Measurements from ENCODE around the gene VPS29. TPM values are rescaled to one million over a fixed set of nuclear protein-coding genes. Genes with fewer than 3 reads are reported as not detected.
A peak's percentile ranks its signal among the peaks of the same experiment; 100 is the strongest.

The VPS29 gene
- polyA plus RNA-seq, 3 donors: 224 to 409 (median 342) TPM

DNA sequence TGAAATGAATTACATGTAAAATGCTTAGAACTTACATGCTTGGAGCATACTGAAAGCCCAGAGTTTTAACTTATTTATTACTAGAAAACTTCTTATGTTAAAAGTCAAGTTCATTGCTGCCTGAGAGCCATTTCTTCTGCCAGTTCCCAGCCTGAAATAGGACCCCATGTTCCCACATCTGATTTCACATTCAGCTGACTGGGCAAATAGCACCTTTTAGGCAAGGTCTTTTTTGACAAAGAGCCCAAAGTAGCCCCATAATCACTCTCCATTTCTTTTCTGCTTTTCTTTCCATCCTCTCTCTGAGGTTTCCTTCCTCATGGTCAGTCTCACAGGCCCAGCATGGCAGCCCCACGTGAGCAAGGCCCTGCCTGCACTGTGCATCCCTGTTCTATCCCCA lies 50.6 kb downstream of the VPS29 start:
- 43% methylated on average over 1 of the region's 1 CpG for WGBS (ENCODE audit: insufficient coverage)
- H3K79me2 ChIP-seq (ENCODE audit: insufficient read depth, low read length): peaks cover 75% of the 10 kb centered on the region
- Mint-ChIP-seq H3K9me3 (peaks cover 0 to 2% (median 0%) of the 10 kb centered on the region in 7 donors), H3K4me1 (peaks cover 50% of the 10 kb centered on the region), H3K36me3 (peaks cover 24 to 32% of the 10 kb centered on the region in 2 donors), H3K27me3 (ENCODE audit: low read depth in 3 of 3) (no peaks in the 10 kb centered on the region), H3K27ac (peak overlapping the region in 4 of 7 donors; percentile 30 to 79 (median 54)), H3K4me3 (no peak overlapping the region)
- no peaks in the 10 kb centered on the region for H3K27me3 ChIP-seq (ENCODE audit: control insufficient read depth in 2 of 2, insufficient read depth in 2 of 2, low read length in 2 of 2)
- no peak overlapping the region for H3K4me3 ChIP-seq (replicated peaks in 1 of 3; ENCODE audit: low read depth in 2 of 3, low read length in 3 of 3)
- peaks cover 60 to 61% of the 10 kb centered on the region in 2 donors for H3K4me1 ChIP-seq (ENCODE audit: control insufficient read depth in 1 of 2, insufficient read depth in 2 of 2, low read length in 2 of 2)
- TF ChIP-seq, protein P1, sequence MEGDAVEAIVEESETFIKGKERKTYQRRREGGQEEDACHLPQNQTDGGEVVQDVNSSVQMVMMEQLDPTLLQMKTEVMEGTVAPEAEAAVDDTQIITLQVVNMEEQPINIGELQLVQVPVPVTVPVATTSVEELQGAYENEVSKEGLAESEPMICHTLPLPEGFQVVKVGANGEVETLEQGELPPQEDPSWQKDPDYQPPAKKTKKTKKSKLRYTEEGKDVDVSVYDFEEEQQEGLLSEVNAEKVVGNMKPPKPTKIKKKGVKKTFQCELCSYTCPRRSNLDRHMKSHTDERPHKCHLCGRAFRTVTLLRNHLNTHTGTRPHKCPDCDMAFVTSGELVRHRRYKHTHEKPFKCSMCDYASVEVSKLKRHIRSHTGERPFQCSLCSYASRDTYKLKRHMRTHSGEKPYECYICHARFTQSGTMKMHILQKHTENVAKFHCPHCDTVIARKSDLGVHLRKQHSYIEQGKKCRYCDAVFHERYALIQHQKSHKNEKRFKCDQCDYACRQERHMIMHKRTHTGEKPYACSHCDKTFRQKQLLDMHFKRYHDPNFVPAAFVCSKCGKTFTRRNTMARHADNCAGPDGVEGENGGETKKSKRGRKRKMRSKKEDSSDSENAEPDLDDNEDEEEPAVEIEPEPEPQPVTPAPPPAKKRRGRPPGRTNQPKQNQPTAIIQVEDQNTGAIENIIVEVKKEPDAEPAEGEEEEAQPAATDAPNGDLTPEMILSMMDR (IDR thresholded peaks at IDR 0.05): no peak
- H2AFZ ChIP-seq (ENCODE audit: insufficient read depth, low read depth, low read length, poor library complexity, severe bottlenecking): no peak overlapping the region
- intact Hi-C loops (cut with micrococcal nuclease): loop anchor here (2.0 to 10.0 kb wide), 7 partner anchors 18 to 376 kb away; partner anchors contain the start of genes FAM216A (in 1 of the 2) and GPN3 (in 1 of the 2)
- H3K9ac ChIP-seq (ENCODE audit: insufficient read depth, low read length, poor library complexity, severe bottlenecking): no peak overlapping the region
- peak overlapping the region in 1 of 2 donors; percentile 96 for H3K27ac ChIP-seq (ENCODE audit: low read depth in 1 of 2, low read length in 2 of 2)
- DNase-seq: no peak
- peaks cover 11 to 30% of the 10 kb centered on the region in 2 donors for H3K36me3 ChIP-seq (replicated peaks in 1 of 2; ENCODE audit: control insufficient read depth in 1 of 2, insufficient read depth in 2 of 2, low read length in 2 of 2)
- peaks cover 31% of the 10 kb centered on the region for H4K20me1 ChIP-seq (ENCODE audit: insufficient read depth, low read length)
- no peak overlapping the region for H3K4me2 ChIP-seq (replicated peaks; ENCODE audit: extremely low read depth, low read length, poor library complexity, severe bottlenecking)
- H3K9me3 ChIP-seq (replicated peaks in 1 of 2; ENCODE audit: control insufficient read depth in 1 of 2, insufficient read depth in 1 of 2, low read length in 2 of 2): no peaks in the 10 kb centered on the region

DNA sequence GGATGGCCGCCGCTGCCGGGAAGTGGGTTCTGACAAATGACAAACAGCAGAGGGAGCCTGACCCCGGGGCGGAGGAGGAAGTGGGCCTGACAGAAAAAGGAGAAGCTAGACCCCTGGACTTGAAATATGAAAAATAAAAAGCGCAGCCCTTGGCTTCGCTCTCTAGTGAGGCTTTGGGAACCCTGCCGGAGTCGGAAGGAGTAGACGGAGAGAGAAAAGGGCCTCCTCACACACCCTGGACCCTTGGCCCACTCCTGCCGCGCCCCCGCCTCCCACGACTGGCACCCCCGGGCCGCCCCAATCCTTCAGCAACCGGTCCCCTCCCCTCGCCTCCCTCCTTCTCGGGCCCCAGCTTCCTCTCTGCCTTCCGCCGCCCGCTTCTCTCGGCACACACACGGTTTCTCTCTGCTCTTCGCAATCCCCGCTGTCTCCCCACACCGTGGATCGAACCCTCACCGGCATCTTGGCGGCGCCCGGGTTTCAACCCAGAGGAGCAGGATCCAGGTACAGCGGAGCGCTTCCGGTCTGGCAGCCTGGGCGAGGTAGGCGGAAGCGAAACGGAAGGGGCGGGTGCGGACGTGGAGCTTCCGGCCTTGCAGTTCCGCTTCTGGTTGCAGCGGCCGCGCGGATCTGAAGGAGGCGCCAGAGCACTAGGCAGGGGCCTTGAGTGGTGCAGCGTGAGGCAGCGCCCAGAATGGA lies 52.0 kb downstream of the VPS29 start, which contains the start of gene ARPC3:
ARPC3 (minus strand) TSS at position 539 of the 699 bp plus-strand sequence; CDS start at position 462, 77 bp downstream.
- peaks cover 48 to 52% of the 10 kb centered on the region in 2 donors for H3K4me1 ChIP-seq (ENCODE audit: control insufficient read depth in 1 of 2, insufficient read depth in 2 of 2, low read length in 2 of 2)
- intact Hi-C loops (cut with micrococcal nuclease): loop anchor here (2.0 to 10.0 kb wide), 8 partner anchors 19 to 439 kb away; partner anchors contain the start of genes FAM216A (in 2 of the 2) and GPN3 (in 2 of the 2)
- peaks cover 88% of the 10 kb centered on the region for H3K79me2 ChIP-seq (ENCODE audit: insufficient read depth, low read length)

More for the DNA sequence above, 52.0 kb downstream of the VPS29 start, which contains the start of gene ARPC3:
- Histone ChIP-seq H3K4me2 (replicated peaks; ENCODE audit: extremely low read depth, low read length, poor library complexity, severe bottlenecking) (peak within 1 kb of the TSS; percentile 82), H3K9me3 (replicated peaks in 1 of 2; ENCODE audit: control insufficient read depth in 1 of 2, insufficient read depth in 1 of 2, low read length in 2 of 2) (no peaks in the 10 kb centered on the region), H2AFZ (ENCODE audit: insufficient read depth, low read depth, low read length, poor library complexity, severe bottlenecking) (peak within 1 kb of the TSS; percentile 62), H3K4me3 (replicated peaks in 1 of 3; ENCODE audit: low read depth in 2 of 3, low read length in 3 of 3) (peak within 1 kb of the TSS; percentile 67 to 89 (median 89)), H3K27ac (ENCODE audit: low read depth in 1 of 2, low read length in 2 of 2) (peak within 1 kb of the TSS; percentile 96 to 100), H3K27me3 (ENCODE audit: control insufficient read depth in 2 of 2, insufficient read depth in 2 of 2, low read length in 2 of 2) (no peaks in the 10 kb centered on the region), H4K20me1 (ENCODE audit: insufficient read depth, low read length) (peaks cover 44% of the 10 kb centered on the region), H3K9ac (ENCODE audit: insufficient read depth, low read length, poor library complexity, severe bottlenecking) (peak within 1 kb of the TSS; percentile 97), H3K36me3 (replicated peaks in 1 of 2; ENCODE audit: control insufficient read depth in 1 of 2, insufficient read depth in 2 of 2, low read length in 2 of 2) (peaks cover 20 to 40% of the 10 kb centered on the region in 2 donors)
- Mint-ChIP-seq H3K27me3 (ENCODE audit: low read depth in 3 of 3) (no peaks in the 10 kb centered on the region), H3K4me1 (peaks cover 45% of the 10 kb centered on the region), H3K4me3 (peak within 1 kb of the TSS; percentile 99), H3K27ac (peak within 1 kb of the TSS; percentile 99 to 100 (median 100)), H3K9me3 (peaks cover 0 to 2% (median 0%) of the 10 kb centered on the region in 7 donors), H3K36me3 (peaks cover 30 to 41% of the 10 kb centered on the region in 2 donors)
- under 1% methylated on average over 44 of the region's 51 CpGs for WGBS (ENCODE audit: insufficient coverage)
- TF ChIP-seq, protein P1 (IDR thresholded peaks at IDR 0.05): peak; percentile 89
- DNase-seq: peak; percentile 95 to 97 (median 97)
